Thoracic aorta (tissue), 2 donors: Measurements from ENCODE around the gene FANCL. TPM values are rescaled to one million over a fixed set of nuclear protein-coding genes. Genes with fewer than 3 reads are reported as not detected.

Experiments
- ATAC-seq: fragments of 150-250 bp; one replicate; pipeline ENCODE4 v1.8.0; 2017; ENCODE audit warnings: low read depth; ENCODE audit not compliant: insufficient number of reproducible peaks, low FRiP score
- DNase-seq: peaks from one replicate; pipeline ENCODE4 v3.0.0-alpha.2; 2020; ENCODE audit warnings: low spot score
- H3K27ac ChIP-seq, 2 donors: fragments of 200-600 bp; sonication (generic); 1 replicate in 1 of 2; 2 replicates in 1 of 2; pipeline ENCODE4 v1.5.1; 2016; ENCODE audit warnings: mild to moderate bottlenecking in 2 of 2, moderate library complexity in 2 of 2
- H3K27me3 ChIP-seq: fragments of 200-600 bp; sonication (generic); replicated peaks from 2 replicates; pipeline ENCODE4 v1.6.0; 2016; ENCODE audit warnings: mild to moderate bottlenecking; ENCODE audit not compliant: insufficient read depth
- H3K36me3 ChIP-seq: fragments of 200-600 bp; sonication (generic); one replicate; pipeline ENCODE4 v1.5.1; 2016
- H3K4me1 ChIP-seq, 2 donors: fragments of 200-600 bp; sonication (generic); 1 replicate in 1 of 2; 2 replicates in 1 of 2; pipeline versions ENCODE4 v1.5.1 to v1.6.0; 2016; ENCODE audit warnings: low read depth in 2 of 2, mild to moderate bottlenecking in 1 of 2; ENCODE audit not compliant: control insufficient read depth in 1 of 2
- H3K4me3 ChIP-seq: fragments of 200-600 bp; sonication (generic); 2 replicates; pipeline ENCODE4 v1.5.1; 2016; ENCODE audit warnings: mild to moderate bottlenecking
- H3K9me3 ChIP-seq: fragments of 200-600 bp; sonication (generic); 2 replicates; pipeline ENCODE4 v1.5.1; 2016
- CTCF ChIP-seq: fragments of 200-600 bp; sonication (generic); IDR thresholded peaks from one replicate; pipeline ENCODE4 v1.5.1; 2019; ENCODE audit warnings: antibody characterized with exemption
- total RNA-seq, 2 donors: library from RNA; depleted of rRNA; stranded (reverse); fragments of >200 nt; gene quantifications; one replicate each; pipeline versions ENCODE4 v1.1.0 to v1.2.3, GENCODE V29; 2016

FANCL gene
- total RNA-seq, 2 donors from 2014 or later = 16.5 to 20.2 TPM

GRCh38 chr2:58138396-58139030 lies 102.6 kb downstream of the FANCL start:
- no peaks in the 10 kb centered on the region for H3K9me3 ChIP-seq
- H3K36me3 ChIP-seq = no peaks in the 10 kb centered on the region
- no peak for TF ChIP-seq CTCF
- H3K27me3 ChIP-seq = no peaks in the 10 kb centered on the region
- ATAC-seq (no peak), DNase-seq (no peak)
- no peak overlapping the region for H3K4me3 ChIP-seq
- H3K27ac ChIP-seq = no peak overlapping the region
- peaks cover 6 to 11% of the 10 kb centered on the region in 2 donors for H3K4me1 ChIP-seq

- H3K27me3 ChIP-seq = no peaks in the 10 kb centered on the region
- no peaks in the 10 kb centered on the region for H3K36me3 ChIP-seq
- H3K9me3 ChIP-seq = no peaks in the 10 kb centered on the region
- H3K4me1 ChIP-seq = peaks cover 6 to 11% of the 10 kb centered on the region in 2 donors
- no peak overlapping the region for H3K4me3 ChIP-seq
- no peak overlapping the region for H3K27ac ChIP-seq
- DNase-seq = no peak
- no peak for ATAC-seq
- no peak for TF ChIP-seq CTCF
Observed at GRCh38 chr2:58137856-58138255, 103.3 kb downstream of the FANCL start.

GRCh38 chr2:58137221-58137620 lies 103.9 kb downstream of the FANCL start:
- H3K4me3 ChIP-seq = no peak overlapping the region
- ATAC-seq = no peak
- no peaks in the 10 kb centered on the region for H3K27me3 ChIP-seq
- no peak overlapping the region for H3K27ac ChIP-seq
- no peak for TF ChIP-seq CTCF
- H3K9me3 ChIP-seq = no peaks in the 10 kb centered on the region
- no peak for DNase-seq
- peaks cover 6 to 11% of the 10 kb centered on the region in 2 donors for H3K4me1 ChIP-seq
- no peaks in the 10 kb centered on the region for H3K36me3 ChIP-seq

- Histone ChIP-seq H3K27ac (no peak overlapping the region), H3K4me3 (no peak overlapping the region), H3K27me3 (no peaks in the 10 kb centered on the region), H3K4me1 (peaks cover 18 to 19% of the 10 kb centered on the region in 2 donors), H3K9me3 (no peaks in the 10 kb centered on the region), H3K36me3 (no peaks in the 10 kb centered on the region)
- TF ChIP-seq CTCF = no peak
- no peak for ATAC-seq
- no peak for DNase-seq
Observed at GRCh38 chr2:58135861-58136260, 105.3 kb downstream of the FANCL start.

GRCh38 chr2:58133395-58133794 lies 107.7 kb downstream of the FANCL start:
- H3K9me3 ChIP-seq = no peaks in the 10 kb centered on the region
- no peak overlapping the region for H3K27ac ChIP-seq
- no peaks in the 10 kb centered on the region for H3K36me3 ChIP-seq
- no peak for DNase-seq
- H3K4me1 ChIP-seq = peaks cover 14 to 18% of the 10 kb centered on the region in 2 donors
- TF ChIP-seq CTCF = no peak
- no peak overlapping the region for H3K4me3 ChIP-seq
- no peaks in the 10 kb centered on the region for H3K27me3 ChIP-seq
- ATAC-seq = no peak
